Fibroblast of lung (primary cell): Measurements from ENCODE around the gene VPS35. TPM values are rescaled to one million over a fixed set of nuclear protein-coding genes. Genes with fewer than 3 reads are reported as not detected.

Experiments
- DNase-seq, 2 donors: peaks; one replicate each; pipeline versions ENCODE4 v3.0.0 to v3.0.0-alpha.2; 2010; ENCODE audit warnings: low read depth in 2 of 2
- H2AFZ ChIP-seq: 2 replicates; pipeline ENCODE4 v1.5.1; 2012; ENCODE audit warnings: low read length, control low read depth, inconsistent platforms
- H3K27ac ChIP-seq: 2 replicates; pipeline ENCODE4 v1.5.1; 2011; ENCODE audit warnings: low read length, control low read depth; ENCODE audit not compliant: insufficient read depth
- H3K27me3 ChIP-seq: 2 replicates; pipeline ENCODE4 v1.5.1; 2011; ENCODE audit warnings: mild to moderate bottlenecking, low read length; ENCODE audit not compliant: control insufficient read depth, insufficient read depth
- H3K36me3 ChIP-seq: 2 replicates; pipeline ENCODE4 v1.5.1; 2011; ENCODE audit warnings: low read length; ENCODE audit not compliant: control insufficient read depth, insufficient read depth
- H3K4me1 ChIP-seq: 2 replicates; pipeline ENCODE4 v1.5.1; 2011; ENCODE audit warnings: low read length; ENCODE audit not compliant: control insufficient read depth, insufficient read depth; ENCODE audit errors: extremely low read depth
- H3K4me2 ChIP-seq: 2 replicates; pipeline ENCODE4 v1.5.1; 2011; ENCODE audit warnings: low read length, control low read depth; ENCODE audit not compliant: insufficient read depth; ENCODE audit errors: extremely low read depth
- H3K4me3 ChIP-seq, 4 experiments: fragments of 200-600 bp in 1 of 4; sonication (generic) in 1 of 4; replicated peaks in 1 of 4; 2 replicates each; pipeline ENCODE4 v1.5.1; 2011 to 2016; ENCODE audit warnings: low read length in 4 of 4, low read depth in 3 of 4, mild to moderate bottlenecking in 3 of 4, control low read depth in 2 of 4, inconsistent platforms in 1 of 4, mixed read lengths in 1 of 4; ENCODE audit not compliant: insufficient read depth in 1 of 4; ENCODE audit errors: control extremely low read depth in 1 of 4
- H3K79me2 ChIP-seq: 2 replicates; pipeline ENCODE4 v1.5.1; 2012; ENCODE audit warnings: mild to moderate bottlenecking, low read length, inconsistent platforms; ENCODE audit not compliant: control insufficient read depth, insufficient read depth
- H3K9ac ChIP-seq: 2 replicates; pipeline ENCODE4 v1.5.1; 2011; ENCODE audit warnings: mild to moderate bottlenecking, low read length, control low read depth; ENCODE audit not compliant: insufficient read depth
- H3K9me3 ChIP-seq: 2 replicates; pipeline ENCODE4 v1.5.1; 2012; ENCODE audit warnings: low read depth, low read length; ENCODE audit not compliant: control insufficient read depth, insufficient read depth
- H4K20me1 ChIP-seq: 2 replicates; pipeline ENCODE4 v1.5.1; 2011; ENCODE audit warnings: low read length; ENCODE audit not compliant: control insufficient read depth, insufficient read depth; ENCODE audit errors: extremely low read depth
- CTCF ChIP-seq, 2 donors: IDR thresholded peaks in 1 of 2; conservative IDR thresholded peaks in 1 of 2; 1 replicate in 1 of 2; 2 replicates in 1 of 2; pipeline ENCODE4 v1.5.1; 2011 to 2012; ENCODE audit warnings: low read length in 2 of 2, control low read depth in 1 of 2, inconsistent platforms in 1 of 2, low read depth in 1 of 2, mild to moderate bottlenecking in 1 of 2
- EZH2 ChIP-seq: IDR thresholded peaks from 2 replicates; pipeline ENCODE4 v1.5.1; 2012; ENCODE audit warnings: low read length, control low read depth, mild to moderate bottlenecking; ENCODE audit errors: missing control alignments
- polyA plus RNA-seq, 2 donors: library from polyadenylated mRNA; depleted of rRNA in 1 of 2; stranded (reverse) in 1 of 2; unstranded in 1 of 2; fragments of >200 nt; gene quantifications; 2 replicates each; pipeline ENCODE4 v1.2.1, GENCODE V29; 2011 to 2012; ENCODE audit warnings: missing spikeins in 1 of 2
- total RNA-seq: library from RNA; depleted of rRNA; stranded (reverse); fragments of >200 nt; gene quantifications from 2 replicates; pipeline ENCODE4 v1.2.1, GENCODE V29; 2014

Gene VPS35
- total and polyA plus RNA-seq, 2 donors (not counting 1 experiment from before 2014, with no cell fraction given), result 77.2 to 92.3 TPM

GRCh38 chr16:46711106-46712058 is 22.4 kb upstream of the VPS35 start:
- Histone ChIP-seq H3K36me3 (no peaks in the 10 kb centered on the region), H4K20me1 (no peaks in the 10 kb centered on the region), H3K27ac (no peak overlapping the region), H3K9me3 (no peaks in the 10 kb centered on the region), H3K9ac (no peak overlapping the region), H3K4me2 (no peak overlapping the region), H3K79me2 (no peaks in the 10 kb centered on the region), H3K4me1 (no peaks in the 10 kb centered on the region), H2AFZ (no peak overlapping the region), H3K4me3 (no peak overlapping the region), H3K27me3 (no peaks in the 10 kb centered on the region)
- TF ChIP-seq EZH2 (no peak), CTCF (conservative IDR thresholded peaks at IDR 0.05 in 1 of 2, IDR thresholded peaks at IDR 0.05 in 1 of 2; ENCODE audit: low read depth in 1 of 2, low read length in 2 of 2) (no peak)
- no peak for DNase-seq

- H3K4me2 ChIP-seq, result no peak overlapping the region
- H3K79me2 ChIP-seq, result no peaks in the 10 kb centered on the region
- no peak for TF ChIP-seq EZH2
- no peaks in the 10 kb centered on the region for H3K36me3 ChIP-seq
- H3K9ac ChIP-seq, result no peak overlapping the region
- peak in 1 of 2 donors; percentile 15 for DNase-seq
- H3K9me3 ChIP-seq, result no peaks in the 10 kb centered on the region
- no peak overlapping the region for H3K27ac ChIP-seq
- H2AFZ ChIP-seq, result no peak overlapping the region
- H4K20me1 ChIP-seq, result no peaks in the 10 kb centered on the region
- no peak overlapping the region for H3K4me3 ChIP-seq
- H3K27me3 ChIP-seq, result no peaks in the 10 kb centered on the region
- no peaks in the 10 kb centered on the region for H3K4me1 ChIP-seq
These were observed 20.6 kb upstream of the VPS35 start for GRCh38 chr16:46709469-46710005.

GRCh38 chr16:46706642-46707041 is 17.7 kb upstream of the VPS35 start:
- Histone ChIP-seq H3K36me3 (no peaks in the 10 kb centered on the region), H2AFZ (no peak overlapping the region), H3K9me3 (no peaks in the 10 kb centered on the region), H3K4me2 (no peak overlapping the region), H3K79me2 (no peaks in the 10 kb centered on the region), H3K4me3 (no peak overlapping the region), H3K27ac (no peak overlapping the region), H3K4me1 (no peaks in the 10 kb centered on the region), H3K27me3 (no peaks in the 10 kb centered on the region), H3K9ac (no peak overlapping the region), H4K20me1 (no peaks in the 10 kb centered on the region)
- TF ChIP-seq EZH2 (no peak), CTCF (conservative IDR thresholded peaks at IDR 0.05 in 1 of 2, IDR thresholded peaks at IDR 0.05 in 1 of 2; ENCODE audit: low read depth in 1 of 2, low read length in 2 of 2) (no peak)
- DNase-seq, result no peak
